RWPE1 (cell line): ENCODE measurements around the gene WEE2.
"Not testable (repeated sequence)": the region's sequence is repeated elsewhere in the genome, so short reads cannot be mapped to it uniquely, and the experiment has no call there.

ENCODE experiments used
- CTCF ChIA-PET: fragments of 350-600 bp; sonication (Branson Sonifier 250); formaldehyde crosslinking; extraction: SDS; loops from one replicate; lab custom pipeline; 2021; lab: Yijun Ruan, JAX
- POLR2A ChIA-PET: fragments of 400-600 bp; formaldehyde crosslinking; extraction: SDS; loops from one replicate; lab custom pipeline; 2020; ENCODE audit warnings: antibody characterized with exemption; ENCODE audit not compliant: low non-redundant PET; lab: Yijun Ruan, JAX
- DNase-seq: peaks from one replicate; pipeline ENCODE4 v3.0.0; 2012; ENCODE audit warnings: low spot score
- H3K27ac ChIP-seq: fragments of 450-650 bp; 2 replicates; pipeline ENCODE4 v1.5.1; 2017
- CTCF ChIP-seq: fragments of 450-650 bp; conservative IDR thresholded peaks from 2 replicates; pipeline ENCODE4 v1.5.1; 2017; ENCODE audit warnings: low read depth, mild to moderate bottlenecking

WEE2 gene

GRCh38 chr7:141688043-141688442, 20.1 kb upstream of the WEE2 start:
- POLR2A ChIA-PET: no interaction called here
- no peak for TF ChIP-seq CTCF
- no peak overlapping the region for H3K27ac ChIP-seq
- no peak for DNase-seq
- CTCF ChIA-PET: no interaction called here

GRCh38 chr7:141689072-141689825, 18.9 kb upstream of the WEE2 start:
- POLR2A ChIA-PET, DNase-seq, CTCF ChIA-PET, H3K27ac ChIP-seq: not testable (repeated sequence)

- POLR2A ChIA-PET: no interaction called here
- no peak overlapping the region for H3K27ac ChIP-seq
- CTCF ChIA-PET: no interaction called here
- TF ChIP-seq CTCF: no peak
- DNase-seq: no peak
Observed at GRCh38 chr7:141691540-141691939, 16.6 kb upstream of the WEE2 start.

- ChIA-PET POLR2A (no interaction called here), CTCF (no interaction called here)
- no peak for DNase-seq
- no peak for TF ChIP-seq CTCF
- H3K27ac ChIP-seq: no peak overlapping the region
Observed at GRCh38 chr7:141691961-141692360, 16.2 kb upstream of the WEE2 start.

GRCh38 chr7:141693082-141693481, 15.1 kb upstream of the WEE2 start:
- ChIA-PET CTCF (no interaction called here), POLR2A (no interaction called here)
- H3K27ac ChIP-seq: no peak overlapping the region
- no peak for DNase-seq
- TF ChIP-seq CTCF: no peak

- POLR2A ChIA-PET: no interaction called here
- CTCF ChIA-PET: no interaction called here
Observed at GRCh38 chr7:141695803-141696289, 12.3 kb upstream of the WEE2 start.

More at GRCh38 chr7:141695803-141696289, 12.3 kb upstream of the WEE2 start:
- TF ChIP-seq CTCF: no peak
- H3K27ac ChIP-seq: no peak overlapping the region
- DNase-seq: no peak
